Measurements from ENCODE around the gene CCDC192. TPM values are rescaled to one million over a fixed set of nuclear protein-coding genes. Genes with fewer than 3 reads are reported as not detected.

The CCDC192 gene
- total RNA-seq, 1 donor from 2014 or later: not detected

- H3K36me3 ChIP-seq: no peaks in the 10 kb centered on the region
- H3K27ac ChIP-seq: no peak overlapping the region
- no peaks in the 10 kb centered on the region for H3K4me1 ChIP-seq
- no peak overlapping the region for H3K4me3 ChIP-seq
- no peaks in the 10 kb centered on the region for H3K27me3 ChIP-seq
- no peak for DNase-seq (ENCODE audit: low spot score in 2 of 2)
- no peak for TF ChIP-seq CTCF (IDR thresholded peaks at IDR 0.05)
- peaks cover 0 to 5% of the 10 kb centered on the region in 2 donors for H3K9me3 ChIP-seq
- intact Hi-C loops (cut with DNase I): no loop called here
Observed at GRCh38 chr5:127680595-127680994, 22.6 kb upstream of the CCDC192 start.

- no peaks in the 10 kb centered on the region for H3K4me1 ChIP-seq
- H3K27me3 ChIP-seq: no peaks in the 10 kb centered on the region
- intact Hi-C loops (cut with DNase I): no loop called here
- no peaks in the 10 kb centered on the region for H3K36me3 ChIP-seq
- DNase-seq (ENCODE audit: low spot score in 2 of 2): no peak
- no peak overlapping the region for H3K4me3 ChIP-seq
- TF ChIP-seq CTCF (IDR thresholded peaks at IDR 0.05): no peak
- no peak overlapping the region for H3K27ac ChIP-seq
- peaks cover 0 to 5% of the 10 kb centered on the region in 2 donors for H3K9me3 ChIP-seq
Observed at GRCh38 chr5:127683008-127683407, 20.2 kb upstream of the CCDC192 start.

GRCh38 chr5:127684726-127685467, 18.3 kb upstream of the CCDC192 start:
- Histone ChIP-seq H3K27ac (no peak overlapping the region), H3K9me3 (peaks cover 0 to 5% of the 10 kb centered on the region in 2 donors), H3K4me3 (no peak overlapping the region), H3K36me3 (no peaks in the 10 kb centered on the region), H3K27me3 (no peaks in the 10 kb centered on the region), H3K4me1 (no peaks in the 10 kb centered on the region)
- TF ChIP-seq CTCF (IDR thresholded peaks at IDR 0.05): no peak
- no peak for DNase-seq (ENCODE audit: low spot score in 2 of 2)
- intact Hi-C loops (cut with DNase I): no loop called here

GRCh38 chr5:127685662-127686061, 17.5 kb upstream of the CCDC192 start:
- no peaks in the 10 kb centered on the region for H3K4me1 ChIP-seq
- H3K27ac ChIP-seq: no peak overlapping the region
- no peaks in the 10 kb centered on the region for H3K36me3 ChIP-seq
- no peak overlapping the region for H3K4me3 ChIP-seq
- H3K27me3 ChIP-seq: no peaks in the 10 kb centered on the region
- peaks cover 0 to 5% of the 10 kb centered on the region in 2 donors for H3K9me3 ChIP-seq
- intact Hi-C loops (cut with DNase I): no loop called here
- TF ChIP-seq CTCF (IDR thresholded peaks at IDR 0.05): no peak
- DNase-seq (ENCODE audit: low spot score in 2 of 2): no peak

GRCh38 chr5:127686424-127686823, 16.8 kb upstream of the CCDC192 start:
- H3K27ac ChIP-seq: no peak overlapping the region
- H3K9me3 ChIP-seq: peaks cover 0 to 5% of the 10 kb centered on the region in 2 donors
- no peaks in the 10 kb centered on the region for H3K4me1 ChIP-seq
- TF ChIP-seq CTCF (IDR thresholded peaks at IDR 0.05): no peak
- DNase-seq (ENCODE audit: low spot score in 2 of 2): no peak
- no peak overlapping the region for H3K4me3 ChIP-seq
- H3K27me3 ChIP-seq: no peaks in the 10 kb centered on the region
- H3K36me3 ChIP-seq: no peaks in the 10 kb centered on the region
- intact Hi-C loops (cut with DNase I): no loop called here

Data from ascending aorta (tissue), 2 donors.